ENCODE measurements around the gene FKBP14. TPM values are rescaled to one million over a fixed set of nuclear protein-coding genes. Genes with fewer than 3 reads are reported as not detected.

Gene FKBP14
- total RNA-seq, 3 donors from 2014 or later (not counting 1 experiment from before 2014, with no cell fraction given): 11.1 to 13.4 (median 11.9) TPM

GRCh38 chr7:29987811-29988317, 38.6 kb downstream of the FKBP14 start:
- Mint-ChIP-seq H3K27me3 (ENCODE audit: low read depth in 2 of 2) (peaks cover 0 to 2% of the 10 kb centered on the region in 2 donors), H3K27ac (peak overlapping the region; percentile 83 to 88), H3K4me3 (peak overlapping the region; percentile 85), H3K36me3 (no peaks in the 10 kb centered on the region), H3K9me3 (no peaks in the 10 kb centered on the region), H3K4me1 (peaks cover 28 to 32% of the 10 kb centered on the region in 2 donors)
- H3K27me3 ChIP-seq (ENCODE audit: control insufficient read depth, insufficient read depth, low read length): no peaks in the 10 kb centered on the region
- intact Hi-C loops (cut with micrococcal nuclease): loop anchor here (2.0 kb wide), 1 partner anchor 39 kb away; the partner anchor contains the start of gene FKBP14
- H3K36me3 ChIP-seq (ENCODE audit: control insufficient read depth, insufficient read depth, low read length): no peaks in the 10 kb centered on the region
- 49% methylated on average over 7 of the region's 8 CpGs for WGBS (ENCODE audit: insufficient coverage)
- ATAC-seq (no peak), DNase-seq (peak in 1 of 2 donors; percentile 4)
- H3K9me3 ChIP-seq (ENCODE audit: control insufficient read depth, insufficient read depth, low read length): no peaks in the 10 kb centered on the region
- H3K4me1 ChIP-seq (ENCODE audit: control insufficient read depth, insufficient read depth, low read length): peaks cover 24% of the 10 kb centered on the region
- peak overlapping the region; percentile 69 for H3K27ac ChIP-seq (ENCODE audit: low read length)
- TF ChIP-seq CTCF (IDR thresholded peaks at IDR 0.05): no peak
- H3K4me3 ChIP-seq (ENCODE audit: low read length): peak overlapping the region; percentile 39

- Mint-ChIP-seq H3K9me3 (no peaks in the 10 kb centered on the region), H3K36me3 (no peaks in the 10 kb centered on the region), H3K4me3 (peak overlapping the region; percentile 0), H3K27me3 (ENCODE audit: low read depth in 2 of 2) (peaks cover 0 to 2% of the 10 kb centered on the region in 2 donors), H3K4me1 (peaks cover 30 to 32% of the 10 kb centered on the region in 2 donors), H3K27ac (peak overlapping the region; percentile 2 to 10)
- no peak for ATAC-seq
- H3K9me3 ChIP-seq (ENCODE audit: control insufficient read depth, insufficient read depth, low read length): no peaks in the 10 kb centered on the region
- H3K4me1 ChIP-seq (ENCODE audit: control insufficient read depth, insufficient read depth, low read length): peaks cover 24% of the 10 kb centered on the region
- no peak overlapping the region for H3K4me3 ChIP-seq (ENCODE audit: low read length)
- intact Hi-C loops (cut with micrococcal nuclease): no loop called here
- H3K27ac ChIP-seq (ENCODE audit: low read length): no peak overlapping the region
- DNase-seq: no peak
- H3K36me3 ChIP-seq (ENCODE audit: control insufficient read depth, insufficient read depth, low read length): no peaks in the 10 kb centered on the region
- no peak for TF ChIP-seq CTCF (IDR thresholded peaks at IDR 0.05)
- no peaks in the 10 kb centered on the region for H3K27me3 ChIP-seq (ENCODE audit: control insufficient read depth, insufficient read depth, low read length)
- 66% methylated on average over 2 of the region's 2 CpGs for WGBS (ENCODE audit: insufficient coverage)
These were observed 39.4 kb downstream of the FKBP14 start for GRCh38 chr7:29987083-29987482.

GRCh38 chr7:29980151-29980550, 46.4 kb downstream of the FKBP14 start:
- Mint-ChIP-seq H3K27ac (no peak overlapping the region), H3K27me3 (ENCODE audit: low read depth in 2 of 2) (no peaks in the 10 kb centered on the region), H3K4me1 (peaks cover 16 to 19% of the 10 kb centered on the region in 2 donors), H3K9me3 (no peaks in the 10 kb centered on the region), H3K4me3 (no peak overlapping the region), H3K36me3 (no peaks in the 10 kb centered on the region)
- Histone ChIP-seq H3K27ac (ENCODE audit: low read length) (no peak overlapping the region), H3K4me3 (ENCODE audit: low read length) (no peak overlapping the region), H3K27me3 (ENCODE audit: control insufficient read depth, insufficient read depth, low read length) (no peaks in the 10 kb centered on the region), H3K9me3 (ENCODE audit: control insufficient read depth, insufficient read depth, low read length) (no peaks in the 10 kb centered on the region), H3K36me3 (ENCODE audit: control insufficient read depth, insufficient read depth, low read length) (no peaks in the 10 kb centered on the region), H3K4me1 (ENCODE audit: control insufficient read depth, insufficient read depth, low read length) (peaks cover under 1% of the 10 kb centered on the region)
- ATAC-seq (no peak), DNase-seq (no peak)
- intact Hi-C loops (cut with micrococcal nuclease): no loop called here
- TF ChIP-seq CTCF (IDR thresholded peaks at IDR 0.05): no peak

Measured in natural killer cell (primary cell).